Trophoblast cell (in vitro differentiated cells and primary cell): ENCODE results near the gene PLCB2.

Experiments
- DNase-seq, 2 donors: peaks; one replicate each; pipeline ENCODE4 v3.0.0-alpha.2; 2016
- H2AFZ ChIP-seq: 2 replicates; pipeline ENCODE4 v1.6.1; 2013; ENCODE audit warnings: low read length, moderate library complexity, mild to moderate bottlenecking; ENCODE audit not compliant: insufficient read depth, poor library complexity
- H2AK5ac ChIP-seq: 2 replicates; pipeline ENCODE4 v1.6.1; 2013; ENCODE audit warnings: mild to moderate bottlenecking, low read length
- H2BK120ac ChIP-seq: 2 replicates; pipeline ENCODE4 v1.6.1; 2013; ENCODE audit warnings: low read length, mild to moderate bottlenecking, moderate library complexity; ENCODE audit not compliant: insufficient read depth, poor library complexity
- H2BK12ac ChIP-seq: 2 replicates; pipeline ENCODE4 v1.6.1; 2013; ENCODE audit warnings: mild to moderate bottlenecking, low read length, moderate library complexity
- H2BK5ac ChIP-seq: 2 replicates; pipeline ENCODE4 v1.6.1; 2013; ENCODE audit warnings: low read length, low read depth, moderate library complexity, mild to moderate bottlenecking; ENCODE audit not compliant: poor library complexity
- H3K14ac ChIP-seq: 2 replicates; pipeline ENCODE4 v1.6.1; 2013; ENCODE audit warnings: mild to moderate bottlenecking, low read length
- H3K18ac ChIP-seq: 2 replicates; pipeline ENCODE4 v1.6.1; 2013; ENCODE audit warnings: mild to moderate bottlenecking, low read length
- H3K23ac ChIP-seq: 2 replicates; pipeline ENCODE4 v1.6.1; 2013; ENCODE audit warnings: low read length
- H3K27ac ChIP-seq: 2 replicates; pipeline ENCODE4 v1.5.1; 2013; ENCODE audit warnings: low read depth, mild to moderate bottlenecking, inconsistent platforms, low read length, moderate library complexity
- H3K27me3 ChIP-seq: 2 replicates; pipeline ENCODE4 v1.6.1; 2013; ENCODE audit warnings: inconsistent platforms, mild to moderate bottlenecking, low read length, moderate library complexity; ENCODE audit not compliant: insufficient read depth
- H3K36me3 ChIP-seq, 2 experiments: 1 replicate in 1 of 2; 2 replicates in 1 of 2; pipeline ENCODE4 v1.6.1; 2013; ENCODE audit warnings: low read length in 2 of 2, mild to moderate bottlenecking in 2 of 2, moderate library complexity in 1 of 2; ENCODE audit not compliant: insufficient read depth in 2 of 2, control insufficient read depth in 1 of 2
- H3K4ac ChIP-seq: 2 replicates; pipeline ENCODE4 v1.6.1; 2013; ENCODE audit warnings: low read depth, mild to moderate bottlenecking, low read length, moderate library complexity
- H3K4me1 ChIP-seq, 2 experiments: 1 replicate in 1 of 2; 2 replicates in 1 of 2; pipeline ENCODE4 v1.6.1; 2013; ENCODE audit warnings: low read length in 2 of 2, mild to moderate bottlenecking in 2 of 2, moderate library complexity in 1 of 2; ENCODE audit not compliant: insufficient read depth in 2 of 2, control insufficient read depth in 1 of 2
- H3K4me2 ChIP-seq: 2 replicates; pipeline ENCODE4 v1.6.1; 2013; ENCODE audit warnings: inconsistent platforms, mild to moderate bottlenecking, low read length, moderate library complexity
- H3K4me3 ChIP-seq: 2 replicates; pipeline ENCODE4 v1.5.1; 2013; ENCODE audit warnings: mild to moderate bottlenecking, low read depth, low read length, inconsistent platforms
- H3K79me1 ChIP-seq: one replicate; pipeline ENCODE4 v1.6.1; 2013; ENCODE audit warnings: low read length
- H3K79me2 ChIP-seq: 2 replicates; pipeline ENCODE4 v1.6.1; 2013; ENCODE audit warnings: low read length, mild to moderate bottlenecking; ENCODE audit not compliant: control insufficient read depth, insufficient read depth, poor library complexity
- H3K9ac ChIP-seq: 2 replicates; pipeline ENCODE4 v1.6.1; 2013; ENCODE audit warnings: mild to moderate bottlenecking, low read length
- H3K9me3 ChIP-seq: 2 replicates; pipeline ENCODE4 v1.6.1; 2013; ENCODE audit warnings: low read depth, mild to moderate bottlenecking, control low read depth, inconsistent platforms, low read length; ENCODE audit not compliant: insufficient read depth
- H4K12ac ChIP-seq: 2 replicates; pipeline ENCODE4 v1.6.1; 2013; ENCODE audit warnings: low read depth, mild to moderate bottlenecking, low read length, moderate library complexity
- H4K8ac ChIP-seq: 2 replicates; pipeline ENCODE4 v1.6.1; 2013; ENCODE audit warnings: low read depth, mild to moderate bottlenecking, low read length, moderate library complexity
- H4K91ac ChIP-seq: one replicate; pipeline ENCODE4 v1.6.1; 2013; ENCODE audit warnings: low read depth, mild to moderate bottlenecking, low read length, moderate library complexity
- WGBS: extraction: QIAGEN DNeasy Blood & Tissue Kit; methylation state at CpG from one replicate; pipeline ENCODE4 v1.1.7; 2013; ENCODE audit warnings: missing lambda C conversion rate; ENCODE audit not compliant: insufficient read length, insufficient coverage; ENCODE audit errors: extremely low coverage; 5-methylcytosine and 5-hydroxymethylcytosine counted together

PLCB2 gene

DNA sequence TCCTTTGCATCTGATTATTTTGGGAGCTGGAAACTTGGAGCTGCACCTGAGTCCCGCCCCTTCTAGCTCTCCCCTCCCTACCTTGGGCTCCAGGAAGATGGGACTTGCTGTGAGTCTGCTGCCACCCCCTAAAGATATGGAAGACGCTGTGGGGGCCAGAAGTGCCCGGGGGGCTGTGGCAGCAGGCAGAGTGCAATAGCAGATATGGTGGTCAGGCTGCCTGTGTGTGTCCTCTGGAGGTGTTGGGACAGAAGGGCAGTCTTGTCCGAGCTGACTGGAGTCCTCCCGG, 68.4 kb downstream of the PLCB2 start:
- peak overlapping the region; percentile 47 for H4K8ac ChIP-seq
- no peaks in the 10 kb centered on the region for H3K27me3 ChIP-seq
- H3K9ac ChIP-seq: no peak overlapping the region
- no peak overlapping the region for H3K23ac ChIP-seq
- no peak overlapping the region for H3K4ac ChIP-seq
- peak overlapping the region; percentile 67 for H4K91ac ChIP-seq
- H3K4me3 ChIP-seq: no peak overlapping the region
- peak overlapping the region; percentile 52 for H3K18ac ChIP-seq
- H3K79me2 ChIP-seq: no peaks in the 10 kb centered on the region
- no CpG with 5 or more reads among the region's 5 CpGs for WGBS
- peak overlapping the region; percentile 64 for H2BK12ac ChIP-seq
- peaks cover 14% of the 10 kb centered on the region for H3K79me1 ChIP-seq
- peaks cover 24 to 27% of the 10 kb centered on the region in 2 experiments for H3K4me1 ChIP-seq
- H2BK120ac ChIP-seq: no peak overlapping the region
- H4K12ac ChIP-seq: no peak overlapping the region
- DNase-seq: no peak
- H3K4me2 ChIP-seq: peak overlapping the region; percentile 59
- H3K27ac ChIP-seq: no peak overlapping the region
- H3K9me3 ChIP-seq: peaks cover 2% of the 10 kb centered on the region
- no peaks in the 10 kb centered on the region for H3K36me3 ChIP-seq
- no peak overlapping the region for H2BK5ac ChIP-seq
- H2AFZ ChIP-seq: no peak overlapping the region
- H2AK5ac ChIP-seq: peak overlapping the region; percentile 16
- H3K14ac ChIP-seq: peak overlapping the region; percentile 36

DNA sequence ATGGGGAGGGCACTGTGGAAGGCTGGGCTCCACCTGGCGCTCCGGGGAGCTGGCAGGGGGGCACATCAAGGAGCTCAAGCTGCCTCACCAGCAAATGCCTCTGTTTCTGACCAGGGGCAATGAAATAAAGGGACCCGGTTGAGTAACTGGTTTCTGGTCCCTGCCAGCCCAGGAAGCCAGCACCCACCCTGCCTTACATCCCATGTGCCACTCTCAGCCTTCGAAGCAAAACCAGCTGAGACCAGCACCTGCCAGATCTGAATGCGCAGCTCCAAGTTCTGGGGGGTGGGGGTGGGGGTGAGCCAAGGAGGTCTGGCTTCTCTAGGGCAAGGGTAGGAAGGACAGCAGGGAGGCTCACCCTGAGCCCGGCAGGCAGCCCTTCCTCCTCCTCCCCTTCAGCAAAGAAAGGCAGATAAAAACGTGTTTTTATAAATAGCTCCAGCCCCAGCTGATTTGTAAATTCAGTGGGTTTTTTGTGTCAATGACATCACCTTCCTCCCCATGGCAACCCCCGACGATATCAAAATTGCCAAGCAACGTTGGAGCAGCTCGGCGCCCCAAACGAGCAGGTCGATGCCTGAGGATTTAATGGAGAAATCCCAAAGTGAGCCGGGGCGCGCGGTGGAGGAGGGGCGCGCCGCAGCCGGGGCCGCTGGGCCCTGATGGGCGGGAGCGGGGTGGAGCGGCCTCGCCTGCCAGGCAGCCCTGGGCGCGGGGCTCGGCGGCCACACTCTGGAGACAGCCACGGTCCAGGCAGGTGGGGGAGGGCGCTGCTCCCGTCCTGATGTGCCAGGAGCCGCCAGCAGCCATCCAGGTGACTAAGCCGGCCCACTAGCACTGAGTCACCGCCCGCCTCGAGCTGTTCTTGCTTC, 69.0 kb downstream of the PLCB2 start, which contains the start of gene PAK6:
PAK6 (plus strand) TSS at position 532 of the 872 bp plus-strand sequence. CDS start 25,723 bp downstream, outside the sequence.
- H3K18ac ChIP-seq: peak within 1 kb of the TSS; percentile 52
- peak within 1 kb of the TSS; percentile 47 for H4K8ac ChIP-seq
- H3K27me3 ChIP-seq: no peaks in the 10 kb centered on the region
- H3K27ac ChIP-seq: no peak within 1 kb of the TSS
- no peak within 1 kb of the TSS for H4K12ac ChIP-seq
- peaks cover 14% of the 10 kb centered on the region for H3K79me1 ChIP-seq
- H2AK5ac ChIP-seq: peak within 1 kb of the TSS; percentile 71
- peak within 1 kb of the TSS; percentile 56 for H3K14ac ChIP-seq
- peaks cover 24 to 27% of the 10 kb centered on the region in 2 experiments for H3K4me1 ChIP-seq
- H3K9ac ChIP-seq: no peak within 1 kb of the TSS
- no peak within 1 kb of the TSS for H3K23ac ChIP-seq
- H2BK12ac ChIP-seq: peak within 1 kb of the TSS; percentile 85
- no peak within 1 kb of the TSS for H3K4ac ChIP-seq
- H3K4me2 ChIP-seq: peak within 1 kb of the TSS; percentile 59
- WGBS: no CpG with 5 or more reads among the region's 39 CpGs
- H3K36me3 ChIP-seq: no peaks in the 10 kb centered on the region
- H3K4me3 ChIP-seq: peak within 1 kb of the TSS; percentile 25
- H2BK120ac ChIP-seq: peak within 1 kb of the TSS; percentile 28
- H2BK5ac ChIP-seq: no peak within 1 kb of the TSS
- H2AFZ ChIP-seq: peak within 1 kb of the TSS; percentile 20
- no peaks in the 10 kb centered on the region for H3K79me2 ChIP-seq
- peaks cover 2% of the 10 kb centered on the region for H3K9me3 ChIP-seq
- H4K91ac ChIP-seq: peak within 1 kb of the TSS; percentile 67
- peak; percentile 88 to 90 for DNase-seq
